PC-9 (cell line): ENCODE results near the gene FAM107A. TPM values are rescaled to one million over a fixed set of nuclear protein-coding genes. Genes with fewer than 3 reads are reported as not detected.
A peak's percentile ranks its signal among the peaks of the same experiment; 100 is the strongest.

Experiments
- BruUV-seq: library from RNA; stranded (reverse); fragments of 400-500 nt; replicated peaks from 2 replicates; lab custom pipeline; 2021; lab: Mats Ljungman, UMichigan
- CTCF ChIA-PET: fragments of 300-600 bp; sonication (Branson Sonifier 250); formaldehyde crosslinking; loops from one replicate; lab custom pipeline; 2022; ENCODE audit warnings: antibody characterized with exemption; lab: Charles Lee
- POLR2A ChIA-PET: fragments of 300-600 bp; sonication (Branson Sonifier 250); formaldehyde crosslinking; loops from one replicate; lab custom pipeline; 2022; ENCODE audit warnings: antibody characterized with exemption; ENCODE audit not compliant: unreplicated experiment; lab: Charles Lee
- DNase-seq, 2 experiments: peaks; one replicate each; pipeline versions ENCODE4 v3.0.0 to v3.0.0-alpha.2; 2015 to 2022; ENCODE audit warnings: mixed read lengths in 1 of 2
- H2AFZ ChIP-seq: fragments of 200-600 bp; sonication (generic); 2 replicates; pipeline ENCODE4 v1.8.1; 2017; ENCODE audit warnings: antibody characterized with exemption
- H3F3A ChIP-seq: fragments of 200-600 bp; sonication (generic); 2 replicates; pipeline ENCODE4 v1.8.1; 2017; ENCODE audit warnings: antibody characterized with exemption, mild to moderate bottlenecking, low read depth; ENCODE audit not compliant: insufficient read depth
- H3K27ac ChIP-seq: fragments of 200-600 bp; sonication (generic); 2 replicates; pipeline ENCODE4 v1.6.1; 2016; ENCODE audit warnings: mixed run types
- H3K27me3 ChIP-seq: fragments of 200-600 bp; sonication (generic); 2 replicates; pipeline ENCODE4 v1.6.1; 2016; ENCODE audit warnings: low read depth, mixed run types; ENCODE audit not compliant: insufficient read depth
- H3K36me3 ChIP-seq: fragments of 200-600 bp; sonication (generic); 2 replicates; pipeline ENCODE4 v1.6.1; 2016; ENCODE audit warnings: low read depth, mixed run types
- H3K4me1 ChIP-seq: fragments of 200-600 bp; sonication (generic); replicated peaks from 2 replicates; pipeline ENCODE4 v1.6.1; 2016; ENCODE audit warnings: mixed run types; ENCODE audit not compliant: insufficient read depth
- H3K4me2 ChIP-seq: fragments of 200-600 bp; sonication (generic); 2 replicates; pipeline ENCODE4 v1.6.1; 2017; ENCODE audit warnings: mixed run types
- H3K4me3 ChIP-seq: fragments of 200-600 bp; sonication (generic); 2 replicates; pipeline ENCODE4 v1.6.1; 2016; ENCODE audit warnings: mixed run types
- H3K79me2 ChIP-seq: fragments of 200-600 bp; sonication (generic); 2 replicates; pipeline ENCODE4 v1.6.1; 2017; ENCODE audit warnings: low read depth, mixed run types
- H3K9me2 ChIP-seq: fragments of 200-600 bp; sonication (generic); 2 replicates; pipeline ENCODE4 v1.8.1; 2017; ENCODE audit warnings: mild to moderate bottlenecking; ENCODE audit not compliant: insufficient read depth
- H3K9me3 ChIP-seq: fragments of 200-600 bp; sonication (generic); 2 replicates; pipeline ENCODE4 v1.8.1; 2016; ENCODE audit warnings: low read depth; ENCODE audit not compliant: insufficient read depth
- H4K20me1 ChIP-seq: fragments of 200-600 bp; sonication (generic); 2 replicates; pipeline ENCODE4 v1.8.1; 2017; ENCODE audit not compliant: insufficient read depth
- CTCF ChIP-seq: fragments of 200-600 bp; sonication (generic); conservative IDR thresholded peaks from 2 replicates; pipeline ENCODE4 v1.6.1; 2017; ENCODE audit warnings: mixed run types, antibody characterized with exemption, mild to moderate bottlenecking, moderate library complexity
- EZH2 ChIP-seq: fragments of 200-600 bp; sonication (generic); IDR thresholded peaks from 2 replicates; pipeline ENCODE4 v1.8.0; 2017; ENCODE audit warnings: antibody characterized with exemption, low read depth
- intact Hi-C: fragments of 100-400 bp; cut with micrococcal nuclease; formaldehyde crosslinking; loops from one replicate; pipeline ENCODE4 v1.10.0; 2022; ENCODE audit not compliant: unreplicated experiment
- total RNA-seq: library from RNA; stranded (reverse); gene quantifications from 2 replicates; pipeline ENCODE4 v1.2.3, GENCODE V29; 2021

Gene FAM107A
- total RNA-seq, 1 experiment from 2014 or later = not detected

- BruUV-seq = no TSS peak
- Histone ChIP-seq H2AFZ (no peak overlapping the region), H3K36me3 (no peaks in the 10 kb centered on the region), H3K9me3 (no peaks in the 10 kb centered on the region), H3K27me3 (peaks cover 5% of the 10 kb centered on the region; the same call in 1 of the 2 replicates), H3K27ac (no peak overlapping the region), H3K4me3 (no peak overlapping the region), H3F3A (peaks cover under 1% of the 10 kb centered on the region; the same call in 1 of the 2 replicates), H3K4me1 (no peaks in the 10 kb centered on the region), H3K9me2 (no peaks in the 10 kb centered on the region), H3K79me2 (no peaks in the 10 kb centered on the region), H4K20me1 (no peaks in the 10 kb centered on the region), H3K4me2 (no peak overlapping the region)
- intact Hi-C loops = no loop called here
- no peak for DNase-seq
- POLR2A ChIA-PET = no interaction called here
- CTCF ChIA-PET = interaction anchor here (0.7 to 1.4 kb wide), 2 partner anchors 10 to 192 kb away, joined by 4 to 5 read pairs; no protein-coding TSS in a partner anchor
- TF ChIP-seq EZH2 = no peak
Measured at GRCh38 chr3:58570851-58571250, 6.3 kb downstream of the FAM107A start.

- no TSS peak for BruUV-seq
- intact Hi-C loops = loop anchor here (10.0 kb wide), 1 partner anchor 1245 kb away; no protein-coding TSS in a partner anchor
- no peaks in the 10 kb centered on the region for H3K4me1 ChIP-seq
- no peaks in the 10 kb centered on the region for H3K27me3 ChIP-seq
- no peaks in the 10 kb centered on the region for H4K20me1 ChIP-seq
- H3K4me2 ChIP-seq = no peak overlapping the region
- H3K27ac ChIP-seq = no peak overlapping the region
- ChIA-PET POLR2A (no interaction called here), CTCF (interaction anchor here (1.3 to 1.4 kb wide), 2 partner anchors 8 to 61 kb away, joined by 4 to 5 read pairs; no protein-coding TSS in a partner anchor)
- TF ChIP-seq EZH2 (no peak), CTCF (no peak)
- H3K79me2 ChIP-seq = no peaks in the 10 kb centered on the region
- no peak overlapping the region for H2AFZ ChIP-seq
- no peak overlapping the region for H3K4me3 ChIP-seq
- H3K9me2 ChIP-seq = no peaks in the 10 kb centered on the region
- no peak for DNase-seq
- no peaks in the 10 kb centered on the region for H3K9me3 ChIP-seq
- no peaks in the 10 kb centered on the region for H3K36me3 ChIP-seq
- peaks cover 3% of the 10 kb centered on the region; the same call in 1 of the 2 replicates for H3F3A ChIP-seq
Measured at GRCh38 chr3:58569287-58570001, 7.7 kb downstream of the FAM107A start.

GRCh38 chr3:58568572-58569286, 8.5 kb downstream of the FAM107A start:
- no TSS peak for BruUV-seq
- no peaks in the 10 kb centered on the region for H3K79me2 ChIP-seq
- no peaks in the 10 kb centered on the region for H3K27me3 ChIP-seq
- no peaks in the 10 kb centered on the region for H3K9me3 ChIP-seq
- H3K4me3 ChIP-seq = no peak overlapping the region
- no peaks in the 10 kb centered on the region for H4K20me1 ChIP-seq
- H3F3A ChIP-seq = peaks cover 3% of the 10 kb centered on the region; the same call in 1 of the 2 replicates
- intact Hi-C loops = loop anchor here (1.0 to 10.0 kb wide), 2 partner anchors 62 to 1246 kb away; no protein-coding TSS in a partner anchor
- H2AFZ ChIP-seq = no peak overlapping the region
- ChIA-PET CTCF (interaction anchor here (0.6 to 1.3 kb wide), 2 partner anchors 61 to 63 kb away, joined by 5 to 9 read pairs; no protein-coding TSS in a partner anchor), POLR2A (no interaction called here)
- H3K4me1 ChIP-seq = peaks cover 4% of the 10 kb centered on the region; the same call in 1 of the 2 replicates
- TF ChIP-seq CTCF (peak; percentile 91), EZH2 (no peak)
- H3K9me2 ChIP-seq = no peaks in the 10 kb centered on the region
- H3K4me2 ChIP-seq = no peak overlapping the region
- DNase-seq = peak; percentile 48 to 73
- no peaks in the 10 kb centered on the region for H3K36me3 ChIP-seq
- H3K27ac ChIP-seq = no peak overlapping the region
